Gastroesophageal sphincter (tissue), 3 donors: ENCODE data around the gene PIBF1.

Experiments
- POLR2A ChIP-seq, 2 donors: fragments of 450-650 bp; IDR thresholded peaks; one replicate each; pipeline ENCODE4 v1.6.1; 2017; ENCODE audit warnings: antibody characterized with exemption in 2 of 2, mild to moderate bottlenecking in 2 of 2, moderate library complexity in 1 of 2
- POLR2AphosphoS5 ChIP-seq: sonication (generic); formaldehyde crosslinking; IDR thresholded peaks from one replicate; pipeline ENCODE4 v1.6.1; 2017; ENCODE audit warnings: antibody characterized with exemption
- TF ChIP-seq, protein P1 (sequence below), 4 experiments: fragments of 200-600 bp in 2 of 4; fragments of 450-650 bp in 2 of 4; sonication (generic) in 1 of 4; IDR thresholded peaks; one replicate each; pipeline ENCODE4 v1.5.1; 2017 to 2019; ENCODE audit warnings: antibody characterized with exemption in 4 of 4, mild to moderate bottlenecking in 2 of 4, moderate library complexity in 2 of 4

DNA sequence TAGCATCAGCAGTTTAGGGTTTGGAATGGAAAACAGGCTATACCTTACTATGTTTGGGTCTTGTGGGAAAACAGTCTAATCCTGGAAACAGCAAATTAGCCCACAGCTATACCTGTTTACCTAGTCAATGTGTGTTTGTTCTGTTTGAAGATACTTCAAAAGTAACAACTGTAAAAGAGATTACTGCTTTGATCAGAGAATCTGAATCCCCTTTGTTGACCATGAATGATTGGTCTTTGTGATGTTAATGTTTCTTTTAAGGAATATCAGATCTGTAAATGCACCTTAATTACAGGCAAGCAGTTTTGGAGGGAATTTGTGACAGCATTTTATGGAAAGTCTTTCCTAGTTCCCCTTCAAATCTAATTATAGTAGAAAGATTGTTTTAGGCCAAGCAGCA lies 256.1 kb downstream of the PIBF1 start:
- TF ChIP-seq POLR2A (IDR thresholded peaks at IDR 0.05) (no peak), POLR2AphosphoS5 (no peak)
- TF ChIP-seq, protein P1, sequence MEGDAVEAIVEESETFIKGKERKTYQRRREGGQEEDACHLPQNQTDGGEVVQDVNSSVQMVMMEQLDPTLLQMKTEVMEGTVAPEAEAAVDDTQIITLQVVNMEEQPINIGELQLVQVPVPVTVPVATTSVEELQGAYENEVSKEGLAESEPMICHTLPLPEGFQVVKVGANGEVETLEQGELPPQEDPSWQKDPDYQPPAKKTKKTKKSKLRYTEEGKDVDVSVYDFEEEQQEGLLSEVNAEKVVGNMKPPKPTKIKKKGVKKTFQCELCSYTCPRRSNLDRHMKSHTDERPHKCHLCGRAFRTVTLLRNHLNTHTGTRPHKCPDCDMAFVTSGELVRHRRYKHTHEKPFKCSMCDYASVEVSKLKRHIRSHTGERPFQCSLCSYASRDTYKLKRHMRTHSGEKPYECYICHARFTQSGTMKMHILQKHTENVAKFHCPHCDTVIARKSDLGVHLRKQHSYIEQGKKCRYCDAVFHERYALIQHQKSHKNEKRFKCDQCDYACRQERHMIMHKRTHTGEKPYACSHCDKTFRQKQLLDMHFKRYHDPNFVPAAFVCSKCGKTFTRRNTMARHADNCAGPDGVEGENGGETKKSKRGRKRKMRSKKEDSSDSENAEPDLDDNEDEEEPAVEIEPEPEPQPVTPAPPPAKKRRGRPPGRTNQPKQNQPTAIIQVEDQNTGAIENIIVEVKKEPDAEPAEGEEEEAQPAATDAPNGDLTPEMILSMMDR (IDR thresholded peaks at IDR 0.05), result no peak
